Stimulated activated CD4-positive, alpha-beta T cell treated with anti-CD3 and anti-CD28 coated beads, Interleukin-15, amount 100 ng/mL, for 24 hours (primary cell): ENCODE data around the gene RGS17.

Experiments
- DNase-seq: peaks from one replicate; pipeline ENCODE4 v3.0.0-alpha.2; 2020

The RGS17 gene

GRCh38 chr6:153076431-153076830, 54.7 kb downstream of the RGS17 start:
- no peak for DNase-seq

GRCh38 chr6:153074761-153075160, 56.3 kb downstream of the RGS17 start:
- DNase-seq, result no peak

- no peak for DNase-seq
Observed at GRCh38 chr6:153073841-153074240, 57.2 kb downstream of the RGS17 start.

- DNase-seq, result no peak
Observed at GRCh38 chr6:153070756-153071155, 60.3 kb downstream of the RGS17 start.

GRCh38 chr6:153069897-153070296, 61.2 kb downstream of the RGS17 start:
- DNase-seq, result no peak

GRCh38 chr6:153065222-153065621, 65.9 kb downstream of the RGS17 start:
- no peak for DNase-seq

GRCh38 chr6:153063936-153064335, 67.1 kb downstream of the RGS17 start:
- no peak for DNase-seq

GRCh38 chr6:153062516-153062915, 68.6 kb downstream of the RGS17 start:
- DNase-seq, result no peak

- no peak for DNase-seq
Observed at GRCh38 chr6:153059757-153060156, 71.3 kb downstream of the RGS17 start.

- no peak for DNase-seq
Observed at GRCh38 chr6:153059311-153059710, 71.8 kb downstream of the RGS17 start.

- DNase-seq, result no peak
Observed at GRCh38 chr6:153058909-153059308, 72.2 kb downstream of the RGS17 start.

GRCh38 chr6:153058291-153058690, 72.8 kb downstream of the RGS17 start:
- DNase-seq, result no peak

GRCh38 chr6:153056308-153056707, 74.8 kb downstream of the RGS17 start:
- DNase-seq, result no peak

GRCh38 chr6:153051801-153052200, 79.3 kb downstream of the RGS17 start:
- no peak for DNase-seq

- no peak for DNase-seq
Observed at GRCh38 chr6:153048631-153049030, 82.5 kb downstream of the RGS17 start.

GRCh38 chr6:153047386-153047785, 83.7 kb downstream of the RGS17 start:
- DNase-seq, result no peak

GRCh38 chr6:153045271-153045670, 85.8 kb downstream of the RGS17 start:
- no peak for DNase-seq

GRCh38 chr6:153044295-153044694, 86.8 kb downstream of the RGS17 start:
- DNase-seq, result no peak

- no peak for DNase-seq
Observed at GRCh38 chr6:153043719-153044118, 87.4 kb downstream of the RGS17 start.

- no peak for DNase-seq
Observed at GRCh38 chr6:153038378-153039057, 92.6 kb downstream of the RGS17 start.

GRCh38 chr6:153034139-153034538, 96.9 kb downstream of the RGS17 start:
- DNase-seq, result no peak

- no peak for DNase-seq
Observed at GRCh38 chr6:153032255-153032882, 98.7 kb downstream of the RGS17 start.

GRCh38 chr6:153031335-153031955, 99.6 kb downstream of the RGS17 start:
- DNase-seq, result no peak

GRCh38 chr6:153028963-153029362, 102.1 kb downstream of the RGS17 start:
- DNase-seq, result no peak
